HCT116 (cell line): ENCODE data around the gene CLK3.

ENCODE experiments used
- CEBPB ChIP-seq: IDR thresholded peaks from 2 replicates; pipeline ENCODE4 v1.6.1; 2012; ENCODE audit warnings: low read depth
- CTCF ChIP-seq, 3 experiments: fragments of 200-600 bp in 1 of 3; sonication (generic) in 1 of 3; IDR thresholded peaks in 2 of 3; conservative IDR thresholded peaks in 1 of 3; 2 replicates each; pipeline ENCODE4 v1.5.1; 2012 to 2017; ENCODE audit warnings: low read depth in 2 of 3, low read length in 2 of 3, antibody characterized with exemption in 1 of 3, borderline replicate concordance in 1 of 3, control low read depth in 1 of 3, mild to moderate bottlenecking in 1 of 3, mixed read lengths in 1 of 3, mixed run types in 1 of 3, moderate library complexity in 1 of 3; ENCODE audit not compliant: insufficient read depth in 1 of 3
- EZH2 ChIP-seq: fragments of 200-600 bp; sonication (generic); IDR thresholded peaks from 2 replicates; pipeline ENCODE4 v1.6.1; 2017; ENCODE audit warnings: antibody characterized with exemption, mixed run types
- FOSL1 ChIP-seq: IDR thresholded peaks from 2 replicates; pipeline ENCODE4 v1.6.1; 2012; ENCODE audit warnings: low read depth
- JUND ChIP-seq: IDR thresholded peaks from 2 replicates; pipeline ENCODE4 v1.6.1; 2012
- MAX ChIP-seq: IDR thresholded peaks from 2 replicates; pipeline ENCODE4 v1.6.1; 2012
- POLR2A ChIP-seq: IDR thresholded peaks from 2 replicates; pipeline ENCODE4 v1.7.0; 2011; ENCODE audit warnings: borderline replicate concordance; ENCODE audit not compliant: insufficient read depth, insufficient read length; ENCODE audit errors: extremely low read depth
- POLR2AphosphoS5 ChIP-seq: IDR thresholded peaks from 2 replicates; pipeline ENCODE4 v1.6.1; 2011; ENCODE audit warnings: mild to moderate bottlenecking, low read depth, low read length, moderate library complexity
- RAD21 ChIP-seq: IDR thresholded peaks from 2 replicates; pipeline ENCODE4 v1.6.1; 2012; ENCODE audit warnings: low read depth, mild to moderate bottlenecking
- SP1 ChIP-seq: IDR thresholded peaks from 2 replicates; pipeline ENCODE4 v1.6.1; 2012; ENCODE audit warnings: low read depth
- TCF7L2 ChIP-seq: IDR thresholded peaks from 2 replicates; pipeline ENCODE4 v1.7.0; 2011; ENCODE audit warnings: borderline replicate concordance, inconsistent platforms; ENCODE audit not compliant: insufficient read depth, insufficient read length; ENCODE audit errors: extremely low read depth
- ZNF274 ChIP-seq: fragments of 200-500 bp; sonication (Bioruptor generic); IDR thresholded peaks from 2 replicates; pipeline ENCODE4 v1.6.1; 2014; ENCODE audit warnings: mild to moderate bottlenecking, low read depth, low read length, inconsistent platforms

GRCh38 chr15:74633781-74634180 lies 18.1 kb downstream of the CLK3 start:
- TF ChIP-seq POLR2A (no peak), POLR2AphosphoS5 (no peak), FOSL1 (no peak), JUND (no peak), CTCF (IDR thresholded peaks at IDR 0.05 in 2 of 3, conservative IDR thresholded peaks at IDR 0.05 in 1 of 3; ENCODE audit: borderline replicate concordance in 1 of 3, insufficient read depth in 1 of 3, low read depth in 2 of 3, low read length in 2 of 3) (0 out of 6 replicates have a peak, but pooled peaks of 1 of the 3 experiments have one; percentile 10), RAD21 (no peak), SP1 (no peak), TCF7L2 (no peak), CEBPB (no peak), EZH2 (no peak), MAX (no peak), ZNF274 (no peak)
